Hepatocyte (in vitro differentiated cells): ENCODE data around the gene DNAI7. TPM values are rescaled to one million over a fixed set of nuclear protein-coding genes. Genes with fewer than 3 reads are reported as not detected.

Experiments
- DNase-seq: peaks from one replicate; pipeline ENCODE4 v3.0.0-alpha.2; 2016; ENCODE audit warnings: low spot score
- H2AFZ ChIP-seq: fragments of 200-600 bp; sonication (generic); 2 replicates; pipeline ENCODE4 v1.6.0; 2016; ENCODE audit warnings: antibody characterized with exemption, mild to moderate bottlenecking
- H3K27ac ChIP-seq: fragments of 200-600 bp; sonication (generic); 2 replicates; pipeline ENCODE4 v1.5.1; 2016; ENCODE audit warnings: mild to moderate bottlenecking
- H3K27me3 ChIP-seq: fragments of 200-600 bp; sonication (generic); 2 replicates; pipeline ENCODE4 v1.6.1; 2016
- H3K36me3 ChIP-seq: fragments of 200-600 bp; sonication (generic); replicated peaks from 2 replicates; pipeline ENCODE4 v1.5.1; 2016; ENCODE audit warnings: low read depth; ENCODE audit not compliant: insufficient read depth
- H3K4me1 ChIP-seq: fragments of 200-600 bp; sonication (generic); 2 replicates; pipeline ENCODE4 v1.5.1; 2016; ENCODE audit warnings: mild to moderate bottlenecking, moderate library complexity; ENCODE audit not compliant: insufficient read depth
- H3K4me2 ChIP-seq: fragments of 200-600 bp; sonication (generic); 2 replicates; pipeline ENCODE4 v1.6.0; 2016
- H3K4me3 ChIP-seq: fragments of 200-600 bp; sonication (generic); 2 replicates; pipeline ENCODE4 v1.5.1; 2016; ENCODE audit warnings: mild to moderate bottlenecking
- H3K79me2 ChIP-seq: fragments of 200-600 bp; sonication (generic); 2 replicates; pipeline ENCODE4 v1.6.0; 2017; ENCODE audit warnings: mild to moderate bottlenecking
- H3K9me2 ChIP-seq: fragments of 200-600 bp; sonication (generic); replicated peaks from 2 replicates; pipeline ENCODE4 v1.6.0; 2017; ENCODE audit warnings: mild to moderate bottlenecking; ENCODE audit not compliant: insufficient read depth
- H3K9me3 ChIP-seq: fragments of 200-600 bp; sonication (generic); 2 replicates; pipeline ENCODE4 v1.5.1; 2016; ENCODE audit warnings: low read depth, mild to moderate bottlenecking
- H4K20me1 ChIP-seq: fragments of 200-600 bp; sonication (generic); 2 replicates; pipeline ENCODE4 v1.6.0; 2016; ENCODE audit warnings: mild to moderate bottlenecking; ENCODE audit not compliant: insufficient read depth, poor library complexity, severe bottlenecking
- CTCF ChIP-seq: fragments of 200-600 bp; sonication (generic); IDR thresholded peaks from 2 replicates; pipeline ENCODE4 v1.5.1; 2016; ENCODE audit warnings: antibody characterized with exemption, mild to moderate bottlenecking; ENCODE audit not compliant: poor library complexity
- EZH2 ChIP-seq: fragments of 200-600 bp; sonication (generic); IDR thresholded peaks from 2 replicates; pipeline ENCODE4 v1.6.1; 2016; ENCODE audit warnings: antibody characterized with exemption, mild to moderate bottlenecking, borderline replicate concordance
- EZH2phosphoT487 ChIP-seq: fragments of 200-600 bp; sonication (generic); IDR thresholded peaks from one replicate; pipeline ENCODE4 v1.6.1; 2018; ENCODE audit warnings: antibody characterized with exemption, mild to moderate bottlenecking, low read depth, moderate library complexity; ENCODE audit not compliant: unreplicated experiment, severe bottlenecking
- WGBS: methylation state at CpG from one replicate; pipeline ENCODE4 v1.1.6; 2016; ENCODE audit warnings: low lambda C conversion rate; ENCODE audit errors: missing lambda C conversion rate; 5-methylcytosine and 5-hydroxymethylcytosine counted together
- polyA plus RNA-seq: library from polyadenylated mRNA; unstranded; fragments of >200 nt; fragmentation: Nextera tagmentation; extraction: Ambion mirVana; gene quantifications from 2 replicates; pipeline ENCODE4 v1.2.1, GENCODE V29; 2016
- total RNA-seq: library from RNA; depleted of rRNA; stranded (reverse); fragments of >200 nt; gene quantifications from 2 replicates; pipeline ENCODE4 v1.2.3, GENCODE V29; 2014

The DNAI7 gene
- total and polyA plus RNA-seq, 2 experiments from 2014 or later, result not detected

GRCh38 chr12:25101092-25101445 lies 93.9 kb downstream of the DNAI7 start:
- Histone ChIP-seq H3K27ac (no peak overlapping the region), H4K20me1 (no peaks in the 10 kb centered on the region), H3K27me3 (no peaks in the 10 kb centered on the region), H3K9me2 (no peaks in the 10 kb centered on the region), H3K36me3 (no peaks in the 10 kb centered on the region), H3K9me3 (no peaks in the 10 kb centered on the region), H3K79me2 (no peaks in the 10 kb centered on the region), H3K4me1 (no peaks in the 10 kb centered on the region), H3K4me3 (no peak overlapping the region), H3K4me2 (no peak overlapping the region), H2AFZ (no peak overlapping the region)
- DNase-seq, result no peak
- TF ChIP-seq CTCF (no peak), EZH2phosphoT487 (no peak), EZH2 (no peak)
- 74% methylated on average over 4 of the region's 4 CpGs for WGBS

- Histone ChIP-seq H3K9me3 (no peaks in the 10 kb centered on the region), H3K36me3 (no peaks in the 10 kb centered on the region), H3K4me3 (no peak overlapping the region), H3K4me2 (no peak overlapping the region), H3K4me1 (no peaks in the 10 kb centered on the region), H4K20me1 (no peaks in the 10 kb centered on the region), H2AFZ (no peak overlapping the region), H3K27ac (no peak overlapping the region), H3K27me3 (no peaks in the 10 kb centered on the region), H3K9me2 (no peaks in the 10 kb centered on the region), H3K79me2 (no peaks in the 10 kb centered on the region)
- TF ChIP-seq EZH2 (no peak), EZH2phosphoT487 (no peak), CTCF (no peak)
- no peak for DNase-seq
- 84% methylated on average over 2 of the region's 2 CpGs for WGBS
These were observed 94.5 kb downstream of the DNAI7 start for GRCh38 chr12:25100194-25101091.

GRCh38 chr12:25099010-25099409 lies 96.0 kb downstream of the DNAI7 start:
- H3K27ac ChIP-seq, result no peak overlapping the region
- H3K4me2 ChIP-seq, result no peak overlapping the region
- TF ChIP-seq CTCF (no peak), EZH2 (no peak), EZH2phosphoT487 (no peak)
- H3K9me2 ChIP-seq, result no peaks in the 10 kb centered on the region
- DNase-seq, result no peak
- no peaks in the 10 kb centered on the region for H3K4me1 ChIP-seq
- H2AFZ ChIP-seq, result no peak overlapping the region
- no peak overlapping the region for H3K4me3 ChIP-seq
- H3K9me3 ChIP-seq, result no peaks in the 10 kb centered on the region
- no peaks in the 10 kb centered on the region for H4K20me1 ChIP-seq
- no peaks in the 10 kb centered on the region for H3K36me3 ChIP-seq
- no peaks in the 10 kb centered on the region for H3K27me3 ChIP-seq
- H3K79me2 ChIP-seq, result no peaks in the 10 kb centered on the region
- WGBS, result 93% methylated on average over 2 of the region's 2 CpGs
